Ascending aorta (tissue), 2 donors: ENCODE results near the gene BCR. TPM values are rescaled to one million over a fixed set of nuclear protein-coding genes. Genes with fewer than 3 reads are reported as not detected.

Source experiments
- DNase-seq, 2 donors: peaks; one replicate each; pipeline ENCODE4 v3.0.0-alpha.2; 2019; ENCODE audit warnings: low spot score in 2 of 2
- H3K27ac ChIP-seq, 2 donors: fragments of 200-600 bp; sonication (generic); one replicate each; pipeline ENCODE4 v1.5.1; 2016 to 2017; ENCODE audit warnings: mild to moderate bottlenecking in 1 of 2
- H3K27me3 ChIP-seq: fragments of 200-600 bp; sonication (generic); one replicate; pipeline ENCODE4 v1.5.1; 2017
- H3K36me3 ChIP-seq, 2 donors: fragments of 200-600 bp; sonication (generic); one replicate each; pipeline ENCODE4 v1.5.1; 2016
- H3K4me1 ChIP-seq, 2 donors: fragments of 200-600 bp; sonication (generic); one replicate each; pipeline ENCODE4 v1.5.1; 2016 to 2017; ENCODE audit warnings: mild to moderate bottlenecking in 1 of 2
- H3K4me3 ChIP-seq, 2 donors: fragments of 200-600 bp; sonication (generic); one replicate each; pipeline ENCODE4 v1.5.1; 2016 to 2017; ENCODE audit warnings: mild to moderate bottlenecking in 1 of 2
- H3K9me3 ChIP-seq, 2 donors: fragments of 200-600 bp; sonication (generic); one replicate each; pipeline ENCODE4 v1.5.1; 2016
- CTCF ChIP-seq, 3 experiments: fragments of 200-600 bp in 2 of 3; fragments of 450-650 bp in 1 of 3; sonication (generic) in 2 of 3; IDR thresholded peaks; one replicate each; pipeline ENCODE4 v1.5.1; 2016 to 2019; ENCODE audit warnings: antibody characterized with exemption in 3 of 3, mild to moderate bottlenecking in 1 of 3, moderate library complexity in 1 of 3
- intact Hi-C: fragments of 100-400 bp; cut with DNase I; formaldehyde crosslinking; loops from one replicate; pipeline ENCODE4 v1.15.1; 2023
- total RNA-seq: library from RNA; depleted of rRNA; stranded (reverse); fragments of >200 nt; gene quantifications from one replicate; pipeline ENCODE4 v1.1.0, GENCODE V29; 2016

Gene BCR
- total RNA-seq, 1 donor from 2014 or later = 216 TPM

GRCh38 chr22:23255506-23256170 is 75.3 kb downstream of the BCR start:
- no peak for DNase-seq
- peaks cover 6 to 25% of the 10 kb centered on the region in 2 donors for H3K36me3 ChIP-seq
- no peak overlapping the region for H3K4me3 ChIP-seq
- H3K4me1 ChIP-seq = peaks cover 12 to 35% of the 10 kb centered on the region in 2 donors
- H3K27me3 ChIP-seq = no peaks in the 10 kb centered on the region
- no peaks in the 10 kb centered on the region for H3K9me3 ChIP-seq
- peak overlapping the region; percentile 82 to 90 for H3K27ac ChIP-seq
- no peak for TF ChIP-seq CTCF (IDR thresholded peaks at IDR 0.05)
- intact Hi-C loops = loop anchor here (2.0 kb wide), 3 partner anchors 27 to 51 kb away; no protein-coding TSS in a partner anchor

- no peaks in the 10 kb centered on the region for H3K27me3 ChIP-seq
- no peaks in the 10 kb centered on the region for H3K9me3 ChIP-seq
- H3K36me3 ChIP-seq = peaks cover 9 to 33% of the 10 kb centered on the region in 2 donors
- H3K4me3 ChIP-seq = no peak overlapping the region
- no peak for TF ChIP-seq CTCF (IDR thresholded peaks at IDR 0.05)
- H3K27ac ChIP-seq = peak overlapping the region; percentile 82 to 90
- peaks cover 12 to 35% of the 10 kb centered on the region in 2 donors for H3K4me1 ChIP-seq
- no peak for DNase-seq
- intact Hi-C loops = loop anchor here (2.0 kb wide), 3 partner anchors 26 to 52 kb away; no protein-coding TSS in a partner anchor
Observed at GRCh38 chr22:23256171-23256932, 76.0 kb downstream of the BCR start.

- Histone ChIP-seq H3K36me3 (peaks cover 18 to 41% of the 10 kb centered on the region in 2 donors), H3K4me1 (peaks cover 12 to 35% of the 10 kb centered on the region in 2 donors), H3K4me3 (no peak overlapping the region), H3K27ac (peak overlapping the region; percentile 82 to 90), H3K9me3 (no peaks in the 10 kb centered on the region), H3K27me3 (no peaks in the 10 kb centered on the region)
- peak; percentile 39 to 92 for DNase-seq
- no peak for TF ChIP-seq CTCF (IDR thresholded peaks at IDR 0.05)
- intact Hi-C loops = loop anchor here (1.0 to 2.0 kb wide), 4 partner anchors 26 to 78 kb away; no protein-coding TSS in a partner anchor
Observed at GRCh38 chr22:23256986-23257888, 76.9 kb downstream of the BCR start.

GRCh38 chr22:23257889-23258825 is 77.8 kb downstream of the BCR start:
- no peak for TF ChIP-seq CTCF (IDR thresholded peaks at IDR 0.05)
- H3K27ac ChIP-seq = peak overlapping the region; percentile 82 to 90
- H3K9me3 ChIP-seq = no peaks in the 10 kb centered on the region
- peaks cover 25 to 48% of the 10 kb centered on the region in 2 donors for H3K36me3 ChIP-seq
- DNase-seq = no peak
- no peaks in the 10 kb centered on the region for H3K27me3 ChIP-seq
- H3K4me1 ChIP-seq = peaks cover 12 to 35% of the 10 kb centered on the region in 2 donors
- no peak overlapping the region for H3K4me3 ChIP-seq
- intact Hi-C loops = loop anchor here (1.0 to 2.0 kb wide), 4 partner anchors 25 to 79 kb away; no protein-coding TSS in a partner anchor
